GM21447 (cell line): ENCODE measurements around the gene UGP2.
A peak's percentile ranks its signal among the peaks of the same experiment; 100 is the strongest.
"Not testable (repeated sequence)": the region's sequence is repeated elsewhere in the genome, so short reads cannot be mapped to it uniquely, and the experiment has no call there.

Source experiments
- ATAC-seq: cut with Tn5 transposase; IDR thresholded peaks from one replicate; pipeline ENCODE4 v1.9.1; 2021; ENCODE audit not compliant: unreplicated experiment

Gene UGP2

DNA sequence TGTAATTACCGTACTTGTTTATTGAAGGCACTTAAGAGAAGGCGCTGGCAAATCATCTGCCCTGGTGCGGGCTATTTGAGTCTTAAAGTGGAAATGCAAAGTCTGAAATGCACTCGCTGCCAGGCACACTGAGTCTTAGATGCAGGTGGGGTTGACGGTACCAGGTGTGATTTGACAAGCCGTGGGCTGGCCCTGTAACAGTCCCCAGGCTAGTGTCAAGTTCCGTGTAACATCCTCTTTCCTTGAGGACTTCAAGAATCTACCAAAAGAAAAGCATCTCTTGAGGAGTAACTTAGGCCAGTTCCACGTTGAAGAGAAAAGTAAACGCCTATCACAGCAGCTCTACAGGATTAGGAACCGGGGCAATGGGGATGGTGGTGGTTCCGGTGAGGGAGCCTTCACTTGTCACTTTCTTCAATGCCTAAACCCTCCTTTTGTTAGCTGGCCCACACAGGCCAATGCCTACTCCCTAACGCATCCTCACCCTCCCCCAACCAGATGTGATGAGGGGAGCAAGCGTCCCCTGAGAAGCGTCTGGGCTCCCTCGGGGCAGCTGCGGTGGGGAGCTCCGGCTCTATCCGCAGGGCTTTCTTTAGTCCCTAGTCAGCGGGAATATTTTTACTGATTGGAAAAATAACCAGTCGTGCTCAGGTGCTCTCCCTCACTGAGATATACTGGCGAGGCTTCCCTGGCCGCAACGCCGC lies 1.5 kb upstream of the UGP2 start:
- peak; percentile 27 for ATAC-seq

DNA sequence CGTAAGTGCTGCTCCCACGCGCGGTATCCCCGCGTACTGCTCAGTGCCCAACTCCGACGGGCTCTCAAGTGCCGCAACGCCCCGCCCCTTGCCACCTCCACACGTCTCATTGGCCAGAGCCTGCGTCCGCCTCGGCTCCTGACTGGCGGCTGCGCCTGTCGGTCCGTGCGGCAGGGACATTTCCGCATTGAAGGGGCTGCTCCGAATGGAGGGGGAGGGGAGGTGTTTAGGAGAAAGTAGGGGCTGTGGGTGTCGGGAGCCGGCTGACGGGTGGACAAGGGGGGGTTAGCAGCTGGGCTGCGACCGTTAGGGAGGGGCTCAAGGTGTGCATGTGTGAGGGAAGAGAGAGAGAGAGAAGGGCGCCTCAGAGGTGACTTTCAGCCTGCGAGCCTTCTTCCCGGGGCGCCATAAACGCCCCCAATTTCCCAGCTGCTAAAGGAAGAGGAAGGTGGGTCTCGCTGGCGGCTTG lies 877 bp upstream of the UGP2 start:
- peak; percentile 90 for ATAC-seq

DNA sequence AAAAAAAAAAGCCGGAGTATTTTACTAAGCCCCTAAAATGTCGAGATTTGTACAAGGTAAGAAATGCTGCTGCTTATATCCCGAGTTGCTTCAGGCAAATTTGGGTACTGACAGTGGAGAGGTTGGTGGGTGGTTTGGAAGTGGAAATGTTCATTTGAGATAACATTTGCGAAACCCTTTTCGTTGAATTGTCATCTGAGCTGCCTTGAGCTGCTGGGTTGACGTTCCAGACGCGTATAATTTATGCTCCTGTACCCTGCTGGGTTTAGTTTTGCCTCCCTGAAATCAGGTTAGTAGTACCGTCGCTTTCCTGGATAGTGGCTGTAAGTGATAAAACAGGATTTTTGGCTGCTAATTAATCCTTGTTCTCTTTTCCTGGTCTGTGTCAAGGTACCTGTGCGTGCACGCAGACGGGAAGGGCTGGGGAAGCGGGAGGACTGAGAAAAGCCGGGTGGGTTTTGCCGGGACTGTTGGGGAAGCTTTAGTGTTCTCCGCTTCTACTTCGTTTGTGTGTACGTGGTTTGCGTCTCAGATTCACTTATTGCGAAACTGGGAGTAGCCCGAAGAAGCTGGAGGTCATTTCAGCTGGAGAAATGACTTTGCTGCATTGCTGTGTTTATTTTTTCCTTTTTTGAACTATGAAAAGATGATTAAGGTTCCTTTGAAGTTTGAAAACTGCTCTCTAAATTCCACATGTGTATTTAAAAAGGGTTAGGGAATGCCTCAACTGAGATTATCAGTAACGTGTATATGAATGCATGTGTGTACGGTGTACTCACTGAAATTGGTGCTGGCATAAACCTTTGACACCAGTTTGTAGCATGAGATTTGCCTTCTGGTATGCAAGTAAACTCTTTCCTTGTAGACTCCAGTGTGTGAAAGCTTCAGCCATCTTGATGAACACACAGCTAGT lies 709 bp downstream of the UGP2 start:
- no peak for ATAC-seq

DNA sequence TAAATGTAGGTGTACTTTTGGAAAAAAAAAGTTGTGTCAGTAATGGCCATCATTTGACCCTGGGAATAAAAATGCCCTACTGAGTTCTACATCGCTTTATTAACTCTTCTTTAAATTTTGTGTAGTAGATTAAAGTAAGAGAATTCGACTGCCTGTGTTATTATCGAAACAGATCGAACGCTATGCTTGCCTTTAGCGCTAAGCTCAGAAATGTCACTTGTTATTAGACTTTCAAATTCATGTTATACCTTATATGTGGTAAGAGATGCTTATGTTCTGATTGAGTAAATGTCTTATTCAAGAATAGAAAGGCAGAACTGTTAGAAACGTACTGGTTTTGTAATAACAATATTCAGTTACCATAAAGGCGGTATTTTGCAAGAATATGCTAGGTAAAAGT lies 1.4 kb downstream of the UGP2 start:
- ATAC-seq = no peak

DNA sequence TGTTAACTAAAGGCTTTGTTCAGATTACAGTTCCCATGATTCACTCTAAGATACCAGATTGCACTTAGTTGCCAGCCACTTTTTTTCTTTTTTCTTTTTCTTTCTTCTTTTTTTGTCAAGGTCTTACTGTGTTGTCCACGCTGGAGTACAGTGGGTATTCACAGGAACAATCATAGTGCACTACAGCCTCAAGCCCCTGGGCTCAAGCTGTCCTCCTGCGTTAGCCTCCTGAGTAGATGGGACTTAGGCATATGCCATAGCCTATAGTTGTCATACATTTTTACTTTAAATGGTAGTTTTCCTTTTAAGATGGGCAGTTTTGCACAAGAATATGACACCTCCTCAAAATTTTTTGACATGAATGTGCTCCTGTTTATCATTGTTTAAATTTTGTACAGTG lies 2.1 kb downstream of the UGP2 start:
- no peak for ATAC-seq

DNA sequence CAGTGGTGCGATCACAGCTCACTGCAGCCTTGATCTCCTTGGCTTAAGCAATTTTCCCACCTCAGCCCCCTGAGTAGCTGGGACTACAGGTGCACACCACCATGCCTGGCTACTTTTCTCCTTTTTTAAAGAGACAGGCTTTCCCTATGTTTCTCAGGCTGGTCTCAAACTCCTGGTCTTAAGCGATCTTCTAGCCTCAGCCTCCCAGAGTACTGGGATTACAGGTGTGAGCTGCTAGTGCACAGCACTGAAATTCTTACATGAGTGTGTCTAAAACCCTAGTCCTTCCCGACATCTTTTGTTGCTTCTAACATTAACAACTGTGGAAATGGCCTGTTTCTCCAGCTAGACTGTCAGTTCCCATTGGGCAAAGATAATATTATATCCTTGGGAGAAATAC lies 2.9 kb downstream of the UGP2 start:
- ATAC-seq = no peak

DNA sequence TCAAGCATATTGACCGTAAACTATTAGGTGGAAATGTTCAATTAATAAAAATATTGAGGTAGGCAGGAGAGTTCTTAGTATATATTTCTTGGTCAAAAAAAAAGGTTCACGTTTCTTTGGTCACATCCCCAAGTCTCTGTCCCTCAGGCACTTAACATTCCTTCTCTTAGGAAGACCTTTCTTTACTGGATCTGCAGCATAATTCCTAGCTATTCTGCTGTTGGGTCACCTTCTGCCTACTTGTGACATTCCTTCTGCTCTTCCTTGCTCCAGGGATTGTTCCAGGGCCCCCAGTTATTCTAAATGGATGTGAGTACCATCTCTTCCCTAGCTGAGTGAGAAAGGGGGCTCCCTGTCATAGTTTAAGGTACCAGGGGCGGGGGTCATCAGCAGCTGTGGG lies 4.2 kb downstream of the UGP2 start:
- no peak for ATAC-seq

DNA sequence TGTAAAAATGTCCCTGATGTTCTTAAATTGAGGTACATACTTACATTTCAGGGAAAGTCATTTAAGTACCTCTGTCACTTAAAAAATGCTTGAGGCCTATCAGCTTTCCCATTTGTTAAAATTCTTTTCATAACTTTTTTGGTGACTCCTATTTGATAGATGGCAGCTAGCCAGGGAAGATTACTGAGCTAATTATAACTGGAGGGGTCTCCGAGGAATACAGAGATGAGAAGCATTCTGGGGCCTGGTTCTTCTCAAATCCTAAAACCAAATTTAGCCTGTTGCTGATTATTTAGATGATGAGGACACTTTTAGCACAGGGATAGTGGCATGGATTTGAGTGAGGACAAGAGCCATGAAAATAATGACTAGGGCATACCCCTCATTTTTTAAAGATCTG lies 4.8 kb downstream of the UGP2 start:
- no peak for ATAC-seq

DNA sequence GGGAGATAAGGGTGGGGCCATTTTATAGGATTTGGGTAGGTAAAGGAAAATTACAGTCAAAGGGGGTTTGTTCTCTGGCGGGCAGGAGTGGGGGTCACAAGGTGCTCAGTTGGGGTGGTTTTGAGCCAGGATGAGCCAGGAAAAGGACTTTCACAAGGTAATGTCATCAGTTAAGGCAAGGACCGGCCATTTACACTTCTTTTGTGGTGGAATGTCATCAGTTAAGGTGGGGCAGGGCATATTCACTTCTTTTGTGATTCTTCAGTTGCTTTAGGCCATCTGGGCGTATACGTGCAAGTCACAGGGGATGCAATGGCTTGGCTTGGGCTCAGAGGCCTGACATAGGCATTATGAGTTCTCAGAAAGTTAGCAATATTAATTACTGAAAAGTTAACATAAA lies 5.9 kb downstream of the UGP2 start:
- not testable (repeated sequence) for ATAC-seq

DNA sequence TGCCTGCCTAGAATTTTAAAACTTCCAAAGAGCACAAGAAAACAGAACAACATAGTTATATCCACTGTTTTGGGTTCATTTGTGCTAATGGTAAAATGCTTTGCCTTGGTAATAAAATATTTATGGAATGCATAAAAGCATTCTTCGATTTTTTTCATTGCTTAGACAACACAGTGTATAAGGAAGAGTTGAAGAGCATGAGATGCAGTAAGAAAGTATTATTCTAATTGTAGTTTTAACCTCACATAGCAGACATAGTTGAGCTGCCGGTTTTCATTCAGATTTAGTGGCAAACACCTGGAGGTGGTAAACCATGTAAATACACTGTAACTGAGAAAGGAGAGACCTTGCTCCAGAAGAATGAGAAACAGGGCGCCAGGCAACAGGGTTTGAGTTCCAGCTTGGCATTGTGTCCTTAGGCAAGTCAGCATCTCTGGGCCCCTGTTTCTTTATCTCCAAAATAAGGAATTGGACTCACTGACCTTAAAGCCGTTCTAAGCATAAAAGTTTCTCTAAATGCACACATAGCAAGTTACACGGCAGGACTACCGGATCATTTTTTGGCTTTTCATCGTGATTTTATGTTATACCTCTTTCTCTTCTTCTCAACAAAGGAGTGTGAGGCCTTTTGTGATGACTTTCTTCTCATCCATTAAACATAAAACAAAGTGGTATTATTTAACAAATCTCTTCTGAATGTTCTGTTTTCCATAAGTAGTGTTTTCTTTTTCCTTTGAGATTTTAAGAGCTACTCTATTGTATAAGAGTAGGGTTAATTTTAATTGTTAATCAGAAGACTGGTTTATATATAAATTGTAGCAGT lies 7.9 kb downstream of the UGP2 start:
- ATAC-seq = no peak

DNA sequence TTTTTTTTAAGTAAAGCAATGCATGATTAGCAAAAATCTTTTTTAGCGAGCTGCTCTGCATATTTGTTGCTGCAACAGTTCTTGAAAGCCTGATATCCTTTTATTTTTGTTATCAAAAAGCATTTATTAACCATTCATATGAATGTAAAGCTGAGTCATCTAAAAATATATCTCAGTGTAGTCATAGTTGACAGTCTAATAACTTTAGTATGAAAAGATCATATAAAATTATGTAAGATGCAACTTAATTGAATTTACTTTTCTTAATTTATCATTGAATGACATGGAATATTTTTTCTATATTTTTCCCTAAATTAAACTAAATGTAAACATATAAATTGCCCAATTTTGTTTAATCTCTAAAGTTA lies 8.5 kb downstream of the UGP2 start:
- no peak for ATAC-seq

DNA sequence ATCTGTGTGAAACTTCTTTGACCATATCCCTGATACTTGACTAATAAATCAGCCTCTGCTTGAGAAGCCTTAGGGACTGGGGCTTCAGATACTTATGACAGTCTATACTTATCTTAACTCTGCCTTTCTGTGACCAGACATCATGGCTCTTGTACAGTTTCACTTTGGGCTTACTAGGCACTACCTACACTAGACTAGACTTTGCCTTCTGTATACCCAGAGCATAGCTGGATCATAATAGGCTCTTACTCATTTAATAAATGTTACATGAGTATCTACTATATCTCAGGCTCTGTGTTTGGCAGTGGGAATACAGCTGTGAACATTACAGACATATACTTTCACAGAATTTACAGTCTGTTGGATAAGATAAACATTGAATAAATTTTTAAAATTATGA lies 9.0 kb downstream of the UGP2 start:
- ATAC-seq = no peak

DNA sequence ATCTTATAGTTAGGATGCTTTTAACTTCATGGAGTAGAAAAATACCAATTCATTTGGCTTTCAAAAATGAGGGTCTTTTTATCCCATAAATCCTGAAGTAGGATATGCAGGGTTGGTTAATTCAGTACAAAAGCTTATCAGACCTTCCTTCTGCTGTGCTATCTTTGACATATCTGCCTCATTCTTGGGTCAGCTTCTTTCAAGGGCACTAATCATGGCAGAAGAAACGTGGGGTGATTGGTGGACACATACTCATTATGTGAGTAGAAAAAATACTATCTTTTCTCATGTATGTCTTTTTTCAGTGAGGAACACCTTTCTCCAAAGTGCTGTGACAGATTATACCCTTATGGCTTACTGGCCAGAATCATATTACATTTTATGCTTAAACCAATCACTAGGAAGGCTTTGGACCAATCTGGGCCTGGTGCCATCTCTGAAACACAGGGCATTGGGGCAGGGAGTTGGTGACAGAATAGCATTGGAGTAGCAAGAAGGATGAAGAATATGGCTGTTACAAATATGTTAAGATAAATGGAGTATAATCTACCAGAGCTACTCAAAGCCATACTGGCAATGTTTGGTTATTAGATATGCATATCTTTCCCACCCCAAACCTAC lies 10.1 kb downstream of the UGP2 start:
- ATAC-seq = no peak

DNA sequence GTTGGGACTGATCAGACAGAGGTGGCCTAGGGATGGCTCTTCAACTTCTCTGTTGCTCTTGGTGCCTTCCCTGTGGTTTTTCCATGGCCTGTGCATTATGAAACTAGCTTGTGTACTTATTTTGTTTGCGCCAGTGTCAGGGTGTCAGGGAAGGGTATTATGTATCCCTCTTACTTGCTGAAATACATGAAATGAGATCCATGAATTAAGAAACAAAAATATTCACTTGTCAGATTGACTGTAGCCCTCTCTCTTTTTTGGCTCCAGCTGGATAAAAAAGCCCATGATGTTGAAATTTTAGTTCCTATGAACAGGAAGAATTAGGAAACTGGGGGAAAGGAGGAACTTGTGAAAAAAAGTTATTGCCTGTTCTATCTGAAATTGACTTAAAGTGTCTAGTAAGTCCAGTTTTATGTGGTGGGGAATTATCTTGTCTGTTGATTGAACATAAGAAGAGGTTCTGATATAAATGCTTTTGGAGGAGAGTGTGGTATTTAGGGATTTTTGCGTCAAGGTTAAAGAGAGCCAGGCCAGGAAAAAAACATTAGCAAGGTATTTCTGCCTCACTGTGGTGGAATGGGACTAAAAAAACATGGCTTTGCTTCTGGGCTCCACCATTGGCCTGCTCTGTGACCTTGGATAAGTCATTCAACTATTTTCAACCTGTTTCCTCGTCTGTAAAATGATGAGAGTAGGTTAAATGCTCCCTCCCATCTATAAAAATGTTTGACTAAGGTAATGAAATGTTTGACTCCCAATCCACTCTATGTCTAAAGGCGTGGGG lies 12.0 kb downstream of the UGP2 start:
- ATAC-seq = no peak

DNA sequence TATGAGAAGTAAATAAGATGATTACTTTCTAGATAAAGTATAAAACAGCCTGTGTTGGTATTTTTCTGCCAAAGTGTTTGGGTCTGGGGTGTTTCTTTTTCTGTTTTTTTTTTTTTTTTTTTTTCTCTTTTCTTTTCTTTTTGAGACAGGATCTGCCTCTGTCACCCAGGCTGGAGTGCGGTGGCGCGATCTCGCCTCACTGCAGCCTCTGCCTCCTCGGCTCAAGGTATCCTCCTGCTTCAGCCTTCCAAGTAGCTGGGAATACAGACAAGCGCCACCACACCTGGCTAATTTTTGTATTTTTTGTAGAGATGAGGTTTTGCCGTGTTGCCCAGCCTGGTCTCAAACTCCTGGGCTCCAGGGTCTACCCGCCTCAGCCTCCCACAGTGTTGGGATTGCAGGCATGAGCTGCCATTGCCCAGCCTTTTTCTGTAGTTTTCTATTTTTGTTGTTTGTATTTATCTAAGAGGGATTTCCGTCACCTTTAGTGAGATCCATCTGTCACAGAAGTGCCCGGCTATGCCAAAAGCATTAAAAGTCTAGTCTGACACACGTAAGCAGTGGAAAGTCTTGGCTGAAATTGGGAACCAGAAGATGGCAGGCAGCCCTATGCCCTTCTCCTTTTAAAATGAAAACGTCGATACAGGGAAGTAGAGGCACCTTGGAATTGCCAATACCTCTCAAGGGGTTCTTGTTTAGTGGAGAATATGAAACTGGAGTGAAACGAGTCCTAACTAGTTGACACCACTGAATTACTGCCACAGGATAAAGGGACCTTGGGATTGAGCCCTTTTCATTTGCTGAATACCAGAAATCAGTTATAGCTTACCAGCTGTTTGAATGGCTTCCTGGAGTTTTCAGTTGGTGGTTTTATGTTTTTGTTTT lies 14.0 kb downstream of the UGP2 start:
- no peak for ATAC-seq

DNA sequence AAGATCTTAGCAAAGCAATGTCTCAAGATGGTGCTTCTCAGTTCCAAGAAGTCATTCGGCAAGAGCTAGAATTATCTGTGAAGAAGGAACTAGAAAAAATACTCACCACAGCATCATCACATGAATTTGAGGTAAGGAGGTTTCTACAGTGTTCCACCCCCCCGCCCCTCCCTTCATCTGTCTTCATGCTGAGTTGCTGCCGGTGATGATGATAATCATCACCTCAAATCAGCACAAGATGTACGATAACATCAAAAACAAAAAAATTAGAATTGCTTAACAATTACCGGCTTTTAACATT lies 14.6 kb downstream of the UGP2 start:
- ATAC-seq = no peak

DNA sequence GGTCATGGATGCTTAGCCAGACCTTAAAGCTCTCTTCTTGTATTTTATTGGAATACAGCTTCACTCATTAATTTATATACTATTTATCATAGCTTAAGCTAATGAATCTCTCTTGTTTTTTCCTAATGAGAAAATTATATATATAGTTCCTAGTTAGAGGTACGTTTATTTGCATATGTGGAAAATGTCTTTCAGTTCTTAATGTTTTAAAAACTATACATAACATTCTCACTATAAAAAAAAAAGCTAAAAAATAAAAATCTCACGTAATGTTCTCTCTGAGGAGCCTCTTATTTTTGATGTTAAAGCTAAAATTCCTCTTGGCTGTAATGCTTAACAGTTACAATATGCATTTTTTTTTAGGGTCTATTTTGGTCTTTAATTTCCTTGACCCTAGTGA lies 16.6 kb downstream of the UGP2 start:
- no peak for ATAC-seq

DNA sequence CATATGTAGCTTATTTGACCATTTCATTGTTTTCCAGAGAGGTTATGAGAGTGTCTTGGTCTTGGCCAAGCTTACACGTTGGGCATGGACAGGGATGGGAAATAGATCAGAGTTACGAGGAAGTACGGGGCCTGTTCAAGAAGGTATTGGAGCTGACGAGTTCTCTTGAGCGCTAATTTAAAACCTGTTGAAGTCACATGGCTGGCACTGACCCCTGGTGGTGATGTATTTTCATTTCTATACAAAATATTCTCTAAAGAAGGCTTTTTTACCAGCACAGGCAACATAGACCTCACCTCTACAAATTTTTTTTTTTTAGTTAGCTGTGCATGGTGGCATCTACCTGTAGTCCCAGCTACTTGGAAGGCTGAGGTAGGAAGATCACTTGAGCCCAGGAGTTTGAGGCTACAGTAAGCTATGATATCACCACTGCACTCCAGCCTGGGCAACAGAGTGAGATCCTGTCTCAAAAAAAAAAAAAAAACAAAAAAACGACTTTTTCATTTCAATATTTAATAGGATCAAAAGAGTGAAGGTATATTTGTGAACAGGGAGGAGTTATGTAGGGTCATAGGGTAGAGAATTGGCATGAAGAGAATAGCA lies 19.6 kb downstream of the UGP2 start:
- peak; percentile 57 for ATAC-seq

DNA sequence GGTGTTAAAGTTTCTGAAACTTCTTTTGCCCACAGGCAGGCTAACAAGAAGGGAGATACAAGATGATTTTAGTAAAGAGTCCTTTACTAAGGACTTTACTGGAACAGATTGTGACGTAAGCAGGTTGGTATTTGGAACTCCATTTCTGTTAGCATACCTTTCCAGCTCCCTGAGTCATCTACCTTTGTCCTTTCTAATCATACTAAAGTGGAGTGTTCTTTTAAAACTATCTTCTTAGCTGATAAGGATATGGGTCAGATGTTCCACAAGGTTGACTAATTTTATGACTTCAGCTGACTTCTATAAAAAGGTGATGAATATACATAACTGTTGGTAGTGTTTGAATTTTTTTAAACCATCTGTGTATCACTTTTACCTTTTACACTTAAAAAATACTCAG lies 21.1 kb downstream of the UGP2 start:
- no peak for ATAC-seq
